DMS153 treated with DMSO at 0.1 percent for 48 hours (cell line): ENCODE measurements around the gene FALEC.
A peak's percentile ranks its signal among the peaks of the same experiment; 100 is the strongest.

Experiments used
- DNase-seq: peaks from one replicate; lab custom pipeline; 2025; ENCODE audit not compliant: unreplicated experiment; lab: John Stamatoyannopoulos, UW

The FALEC gene

DNA sequence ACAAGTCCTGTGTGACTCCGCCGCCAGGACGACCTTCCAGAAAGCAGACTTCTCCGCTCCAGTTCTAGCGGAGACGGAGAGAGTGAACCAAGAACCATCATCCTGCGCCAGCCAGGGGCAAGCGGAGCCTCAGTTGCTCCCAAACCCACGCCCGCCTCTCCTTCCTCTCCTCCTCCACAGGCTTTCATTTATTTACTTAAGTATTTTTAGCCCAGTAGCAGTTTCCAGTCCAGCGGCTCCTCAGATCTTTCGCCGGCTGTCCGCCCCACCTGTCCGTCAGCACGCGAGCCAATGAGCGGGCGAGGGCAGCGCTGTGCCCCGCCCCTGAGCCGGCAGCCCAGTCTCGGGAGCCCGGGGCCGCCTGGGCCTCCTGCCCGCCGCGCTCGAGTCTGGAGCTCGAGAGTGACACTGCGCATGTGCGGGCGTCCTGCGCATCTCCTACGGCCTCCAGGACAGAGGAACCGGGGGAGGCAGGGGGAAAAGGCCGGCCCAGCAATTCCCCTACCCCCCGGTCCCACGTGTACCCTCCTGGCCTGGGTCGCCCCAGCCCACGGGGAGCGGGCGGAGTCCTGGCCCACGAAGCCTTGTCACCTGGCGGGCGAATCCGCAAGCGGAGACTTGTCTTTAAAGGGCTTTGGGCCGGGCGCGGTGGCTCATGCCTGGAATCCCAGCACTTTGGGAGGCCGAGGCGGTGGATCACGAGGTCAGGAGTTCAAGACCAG is at the start of gene FALEC:
TSS of gene FALEC (plus strand) at position 425 of the 722 bp plus-strand sequence.
- DNase-seq, result peak; percentile 98

- no peak for DNase-seq
Measured at GRCh38 chr1:150466964-150467363, 48.6 kb upstream of the FALEC start.

DNA sequence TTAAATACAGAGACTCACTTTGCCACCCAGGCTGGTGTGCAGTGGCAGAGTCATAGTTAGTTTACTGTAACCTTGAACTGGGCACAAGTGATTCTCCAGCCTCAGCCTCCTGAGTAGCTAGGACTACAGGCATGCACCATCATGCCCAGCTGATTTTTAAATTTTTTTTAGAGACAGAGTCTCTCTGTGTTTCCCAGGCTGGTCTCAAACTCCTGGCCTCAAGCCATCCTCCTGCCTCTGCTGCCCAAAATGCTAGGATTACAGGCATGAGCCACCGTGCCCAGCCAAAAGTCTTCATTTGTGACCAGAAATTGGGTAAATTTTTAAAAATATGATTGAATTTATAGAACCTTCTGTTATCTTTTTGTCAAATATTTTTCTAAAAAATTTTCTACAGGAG is 46.3 kb upstream of the FALEC start:
- no peak for DNase-seq

DNA sequence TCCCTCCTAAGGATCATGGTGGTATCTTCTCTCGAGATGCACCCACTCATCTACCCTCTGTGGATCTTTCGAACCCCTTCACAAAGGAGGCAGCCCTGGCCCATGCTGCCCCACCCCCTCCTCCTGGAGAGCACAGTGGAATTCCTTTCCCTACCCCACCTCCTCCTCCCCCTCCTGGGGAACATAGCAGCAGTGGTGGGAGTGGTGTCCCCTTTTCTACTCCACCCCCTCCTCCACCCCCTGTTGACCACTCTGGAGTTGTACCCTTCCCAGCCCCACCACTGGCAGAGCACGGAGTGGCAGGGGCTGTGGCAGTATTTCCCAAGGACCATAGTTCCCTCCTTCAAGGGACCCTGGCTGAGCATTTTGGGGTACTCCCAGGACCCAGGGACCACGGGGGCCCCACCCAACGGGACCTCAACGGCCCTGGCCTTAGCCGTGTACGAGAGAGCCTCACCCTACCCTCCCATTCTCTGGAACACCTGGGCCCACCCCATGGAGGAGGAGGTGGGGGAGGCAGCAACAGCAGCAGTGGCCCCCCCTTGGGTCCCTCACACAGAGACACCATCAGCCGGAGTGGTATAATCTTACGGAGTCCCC is 42.9 kb upstream of the FALEC start:
- no peak for DNase-seq

DNA sequence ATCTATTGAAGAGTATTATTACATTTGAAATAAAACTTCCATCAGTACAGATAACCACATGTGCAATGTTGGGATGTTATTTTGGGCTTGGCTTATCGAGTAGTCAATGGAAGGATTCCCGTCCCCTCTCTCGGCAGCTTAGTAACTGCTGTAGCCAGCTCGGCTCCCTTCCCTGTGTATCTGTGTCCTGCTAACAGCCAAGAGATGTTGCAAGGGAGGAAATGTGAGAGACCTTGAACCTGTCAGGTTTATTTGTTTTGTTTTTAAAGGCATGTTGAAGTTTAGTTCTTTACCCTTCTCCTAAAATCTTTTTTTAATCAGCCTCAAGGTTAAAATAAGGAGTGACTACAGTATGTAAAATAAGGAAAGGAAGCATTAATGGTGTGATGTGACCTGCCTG is 41.9 kb upstream of the FALEC start:
- DNase-seq, result no peak

GRCh38 chr1:150474869-150475268 is 40.7 kb upstream of the FALEC start:
- no peak for DNase-seq

DNA sequence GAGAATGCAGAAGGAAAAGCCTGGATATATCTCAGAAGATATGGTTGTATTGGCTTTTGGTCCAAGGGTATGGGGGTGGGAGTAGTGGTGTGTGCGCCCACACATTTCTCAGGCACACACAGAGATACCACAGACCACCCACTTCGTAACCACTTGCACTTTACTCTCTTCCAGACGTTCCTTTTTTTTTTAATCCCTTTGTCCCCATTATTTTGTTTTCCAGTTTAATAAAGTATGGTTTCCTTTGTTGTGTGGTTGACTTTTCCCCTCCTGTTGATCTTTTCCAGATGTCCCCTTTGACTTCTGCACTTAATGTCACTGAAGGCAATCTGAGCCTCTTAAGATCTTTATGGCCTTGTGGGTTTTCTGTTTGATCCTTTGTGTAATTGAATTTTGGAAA is 38.8 kb upstream of the FALEC start:
- no peak for DNase-seq

GRCh38 chr1:150477320-150477719 is 38.2 kb upstream of the FALEC start:
- no peak for DNase-seq

- DNase-seq, result peak; percentile 31
Measured at GRCh38 chr1:150477733-150478132, 37.8 kb upstream of the FALEC start.

GRCh38 chr1:150479370-150479769 is 36.2 kb upstream of the FALEC start:
- no peak for DNase-seq

- no peak for DNase-seq
Measured at GRCh38 chr1:150479927-150480352, 35.6 kb upstream of the FALEC start.

DNA sequence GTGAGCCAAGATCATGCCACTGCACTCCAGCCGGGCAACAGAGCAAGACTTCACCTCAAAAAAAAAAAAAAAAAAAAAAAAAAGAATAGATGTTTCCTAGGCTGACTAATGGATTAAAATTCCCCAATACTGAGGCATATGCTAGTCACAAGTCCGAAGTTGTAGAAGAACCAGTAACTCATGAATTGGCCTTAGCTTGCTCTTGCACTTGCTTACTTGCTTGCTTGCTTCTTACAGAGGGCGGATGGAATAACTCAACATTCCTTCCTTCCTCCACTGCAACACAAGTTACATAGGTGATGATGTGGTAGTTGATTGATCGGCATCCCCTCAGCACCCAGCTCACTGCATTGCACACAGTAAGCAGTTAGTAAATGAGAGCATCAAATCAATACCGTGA is 31.1 kb upstream of the FALEC start:
- no peak for DNase-seq

DNA sequence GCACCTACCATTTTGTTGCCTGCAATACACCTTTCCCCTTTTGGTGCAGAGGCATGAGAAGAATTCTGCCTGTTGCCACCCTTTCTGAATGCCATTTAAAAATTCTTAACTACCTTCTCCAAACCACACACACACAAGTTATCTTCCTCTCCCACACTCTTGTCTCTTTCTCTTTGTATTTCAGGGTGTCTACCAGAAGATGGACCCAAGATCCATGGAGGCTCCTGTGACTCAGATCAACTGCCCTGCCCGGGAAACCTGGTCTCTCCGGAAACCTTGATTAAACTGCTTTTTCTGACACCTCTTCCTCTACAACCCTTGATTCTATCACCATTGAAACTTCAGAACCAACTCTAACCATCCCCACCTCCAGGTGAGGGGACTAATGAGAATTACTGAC is 30.7 kb upstream of the FALEC start:
- DNase-seq, result no peak

DNA sequence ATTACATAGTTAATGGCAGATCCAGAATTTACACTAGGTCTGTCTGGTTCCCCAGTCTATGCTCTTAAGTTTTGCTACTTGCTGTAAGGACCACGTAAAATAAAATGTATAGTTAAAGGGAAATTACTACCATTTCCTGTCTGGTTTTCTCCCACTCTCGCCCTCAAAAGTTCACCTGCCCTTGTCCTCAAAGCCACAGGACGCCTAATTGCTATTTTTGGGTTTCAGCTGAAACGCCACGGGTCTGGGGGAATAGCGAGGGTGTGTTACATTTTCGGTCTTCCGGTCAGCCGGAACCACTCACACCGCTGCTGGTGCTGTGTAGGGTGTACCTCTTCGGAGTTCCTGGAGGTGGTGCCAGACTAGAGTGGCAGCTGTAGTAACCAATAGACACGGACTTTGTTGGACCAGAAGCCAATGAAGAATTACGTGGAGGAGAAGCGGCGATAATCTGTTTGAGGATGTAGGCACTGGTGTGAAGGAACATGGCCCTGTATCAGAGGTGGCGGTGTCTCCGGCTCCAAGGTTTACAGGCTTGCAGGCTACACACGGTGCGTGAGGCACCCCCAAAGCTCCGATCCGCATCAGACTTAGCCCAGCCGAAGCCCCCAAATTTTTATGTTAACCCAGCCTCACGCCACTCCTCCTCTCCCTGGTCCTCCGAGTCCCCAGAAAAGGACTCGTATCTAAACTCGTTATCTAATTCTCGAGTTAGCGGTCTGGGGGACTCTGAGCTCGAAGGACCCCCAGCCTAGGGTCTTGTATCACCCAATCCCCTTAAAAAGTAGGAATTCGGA is 28.4 kb upstream of the FALEC start, which contains the start of gene TARS2:
TSS of gene TARS2 (plus strand) at position 454 of the 797 bp plus-strand sequence. CDS start at position 486, 32 bp downstream.
- DNase-seq, result peak; percentile 100

- DNase-seq, result no peak
Measured at GRCh38 chr1:150487763-150488115, 27.8 kb upstream of the FALEC start.

- no peak for DNase-seq
Measured at GRCh38 chr1:150493175-150493574, 22.4 kb upstream of the FALEC start.

GRCh38 chr1:150498342-150498741 is 17.2 kb upstream of the FALEC start:
- DNase-seq, result no peak

GRCh38 chr1:150505431-150505830 is 10.1 kb upstream of the FALEC start:
- DNase-seq, result no peak

DNA sequence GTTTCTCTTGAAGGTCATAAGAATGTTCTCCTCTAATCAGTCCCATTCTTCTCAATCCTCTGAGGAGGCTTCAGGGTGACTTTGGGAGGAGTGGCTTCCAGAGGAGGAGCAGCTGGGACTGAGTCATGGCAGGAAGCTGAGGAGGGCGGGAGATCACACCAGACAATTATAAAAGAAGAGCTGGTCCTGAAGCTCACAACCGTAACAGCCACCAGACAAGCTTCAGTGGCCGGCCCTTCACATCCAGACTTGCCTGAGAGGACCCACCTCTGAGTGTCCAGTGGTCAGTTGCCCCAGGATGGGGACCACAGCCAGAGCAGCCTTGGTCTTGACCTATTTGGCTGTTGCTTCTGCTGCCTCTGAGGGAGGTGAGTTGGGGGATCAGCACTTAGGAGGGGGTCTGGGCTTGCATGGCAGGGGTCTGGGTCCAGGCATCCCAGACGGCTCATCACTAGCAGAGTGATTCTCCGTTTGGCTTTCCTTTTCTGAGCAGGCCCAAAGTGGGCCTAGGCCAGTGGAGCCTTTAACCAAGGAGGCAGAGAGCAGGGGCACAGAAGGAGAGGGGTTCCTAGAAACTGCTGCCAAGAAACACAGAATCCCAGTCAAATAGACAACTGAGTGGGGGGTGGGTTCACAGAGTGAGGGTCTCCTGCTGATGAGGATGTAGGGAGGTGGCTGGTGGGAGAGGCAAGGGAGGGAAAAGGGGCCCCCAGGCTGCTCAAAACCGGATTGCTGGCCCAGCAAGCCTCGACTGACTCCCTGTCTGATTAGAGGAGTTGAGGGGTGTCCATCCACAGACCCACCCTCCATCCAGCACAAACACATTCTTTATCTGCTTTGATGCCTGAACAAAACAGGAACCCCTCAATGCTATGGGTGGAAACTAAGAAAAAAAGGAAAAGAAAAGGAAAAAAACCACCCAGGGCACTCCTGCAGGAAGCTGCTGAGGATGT is 7.4 kb upstream of the FALEC start, which contains the start of gene ECM1:
TSS of gene ECM1 (plus strand) at position 198 of the 953 bp plus-strand sequence. CDS start at position 299, 101 bp downstream.
- no peak for DNase-seq

GRCh38 chr1:150508982-150509381 is 6.6 kb upstream of the FALEC start:
- no peak for DNase-seq

DNA sequence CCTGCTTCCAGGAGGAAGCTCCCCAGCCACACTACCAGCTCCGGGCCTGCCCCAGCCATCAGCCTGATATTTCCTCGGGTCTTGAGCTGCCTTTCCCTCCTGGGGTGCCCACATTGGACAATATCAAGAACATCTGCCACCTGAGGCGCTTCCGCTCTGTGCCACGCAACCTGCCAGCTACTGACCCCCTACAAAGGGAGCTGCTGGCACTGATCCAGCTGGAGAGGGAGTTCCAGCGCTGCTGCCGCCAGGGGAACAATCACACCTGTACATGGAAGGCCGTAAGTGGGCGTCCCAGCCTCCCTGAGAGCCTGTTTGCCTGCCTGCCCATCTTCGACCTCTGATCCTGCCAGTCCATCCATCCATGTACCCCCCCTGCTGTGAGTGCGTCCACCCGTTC is 4.0 kb upstream of the FALEC start:
- peak; percentile 60 for DNase-seq
